A673 (cell line): ENCODE measurements around the gene MEX3D. TPM values are rescaled to one million over a fixed set of nuclear protein-coding genes. Genes with fewer than 3 reads are reported as not detected.
"Not testable (repeated sequence)": the region's sequence is repeated elsewhere in the genome, so short reads cannot be mapped to it uniquely, and the experiment has no call there.

Experiments used
- BruUV-seq: library from RNA; stranded (reverse); fragments of 400-500 nt; replicated peaks from 2 replicates; lab custom pipeline; 2021; lab: Mats Ljungman, UMichigan
- CTCF ChIA-PET: fragments of 300-600 bp; sonication (Branson Sonifier 250); formaldehyde crosslinking; loops from one replicate; lab custom pipeline; 2022; ENCODE audit warnings: antibody characterized with exemption; lab: Charles Lee
- POLR2A ChIA-PET: fragments of 300-600 bp; sonication (Branson Sonifier 250); formaldehyde crosslinking; loops from one replicate; lab custom pipeline; 2022; ENCODE audit warnings: antibody characterized with exemption; ENCODE audit not compliant: low non-redundant PET; lab: Charles Lee
- DNase-seq: peaks from one replicate; pipeline ENCODE4 v3.0.0-alpha.2; 2015; ENCODE audit warnings: low spot score
- H3K27ac ChIP-seq: fragments of 200-600 bp; sonication (generic); 2 replicates; pipeline ENCODE4 v1.5.1; 2016; ENCODE audit warnings: mixed run types, low read depth, mild to moderate bottlenecking, mixed read lengths, antibody characterized with exemption, low read length; ENCODE audit not compliant: poor library complexity, severe bottlenecking
- H3K27me3 ChIP-seq: fragments of 200-600 bp; sonication (generic); replicated peaks from 2 replicates; pipeline ENCODE4 v1.6.1; 2017; ENCODE audit warnings: mixed run types, low read depth, mild to moderate bottlenecking, mixed read lengths, antibody characterized with exemption, low read length; ENCODE audit not compliant: insufficient read depth, poor library complexity
- H3K36me3 ChIP-seq: fragments of 200-600 bp; sonication (generic); 2 replicates; pipeline ENCODE4 v1.6.1; 2016; ENCODE audit warnings: mixed run types, mild to moderate bottlenecking, mixed read lengths, antibody characterized with exemption, low read length; ENCODE audit not compliant: insufficient read depth, poor library complexity, severe bottlenecking
- H3K4me1 ChIP-seq: fragments of 200-600 bp; sonication (generic); 2 replicates; pipeline ENCODE4 v1.6.1; 2017; ENCODE audit warnings: mixed run types, mild to moderate bottlenecking, mixed read lengths, antibody characterized with exemption, low read length; ENCODE audit not compliant: insufficient read depth, poor library complexity, severe bottlenecking
- H3K4me3 ChIP-seq: fragments of 200-600 bp; sonication (generic); 2 replicates; pipeline ENCODE4 v1.5.1; 2016; ENCODE audit warnings: low read depth, mixed run types, mild to moderate bottlenecking, mixed read lengths, low read length; ENCODE audit not compliant: poor library complexity, severe bottlenecking
- H3K9me3 ChIP-seq: fragments of 200-600 bp; sonication (generic); 2 replicates; pipeline ENCODE4 v1.6.1; 2016; ENCODE audit warnings: mixed run types, low read depth, mild to moderate bottlenecking, mixed read lengths, antibody characterized with exemption, low read length; ENCODE audit not compliant: poor library complexity, severe bottlenecking
- EZH2 ChIP-seq: fragments of 200-600 bp; sonication (generic); IDR thresholded peaks from 2 replicates; pipeline ENCODE4 v1.6.1; 2017; ENCODE audit warnings: borderline replicate concordance, low read depth, mild to moderate bottlenecking, mixed read lengths, antibody characterized with exemption, low read length; ENCODE audit not compliant: poor library complexity, severe bottlenecking
- intact Hi-C: fragments of 100-400 bp; cut with micrococcal nuclease; formaldehyde crosslinking; loops from one replicate; pipeline ENCODE4 v1.10.0; 2022; ENCODE audit not compliant: unreplicated experiment
- total RNA-seq: library from RNA; stranded (reverse); gene quantifications from 2 replicates; pipeline ENCODE4 v1.2.3, GENCODE V29; 2021
- TF ChIP-seq, protein P1 (sequence below): fragments of 300-800, 200-600 bp; sonication (generic); conservative IDR thresholded peaks from 2 replicates; pipeline ENCODE4 v1.5.1; 2017; ENCODE audit warnings: low read depth, mild to moderate bottlenecking, antibody characterized with exemption, low read length, moderate library complexity, mixed read lengths

Gene MEX3D
- total RNA-seq, 1 experiment from 2014 or later, result 60.0 TPM

DNA sequence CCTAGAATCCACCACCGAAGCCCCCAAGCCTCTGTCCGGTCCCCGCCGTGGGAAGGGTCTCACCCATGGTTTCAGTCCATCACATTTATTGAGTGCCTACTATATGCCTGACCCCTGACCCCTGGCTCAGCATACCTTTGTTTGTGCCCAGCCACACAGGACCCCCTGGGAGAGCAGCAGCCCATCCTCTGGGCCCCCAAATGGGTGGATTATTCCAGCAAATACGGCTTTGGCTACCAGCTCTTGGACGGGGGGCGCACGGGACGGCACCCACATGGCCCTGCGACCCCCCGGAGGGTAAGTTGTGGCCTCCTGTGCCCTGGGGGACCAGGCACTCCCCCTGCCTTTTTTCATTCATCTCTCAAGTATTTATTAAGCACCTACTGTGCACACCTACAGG, 36.5 kb downstream of the MEX3D start:
- no peak for DNase-seq
- no peak overlapping the region for H3K27ac ChIP-seq
- CTCF ChIA-PET, result interaction anchor here (0.7 kb wide), 1 partner anchor 252 kb away, joined by 4 read pairs; no protein-coding TSS in a partner anchor
- BruUV-seq, result no TSS peak
- H3K4me1 ChIP-seq, result no peaks in the 10 kb centered on the region
- POLR2A ChIA-PET, result interaction anchor here (0.7 kb wide), 1 partner anchor 293 kb away, joined by 13 read pairs; no protein-coding TSS in a partner anchor
- TF ChIP-seq, protein P1, sequence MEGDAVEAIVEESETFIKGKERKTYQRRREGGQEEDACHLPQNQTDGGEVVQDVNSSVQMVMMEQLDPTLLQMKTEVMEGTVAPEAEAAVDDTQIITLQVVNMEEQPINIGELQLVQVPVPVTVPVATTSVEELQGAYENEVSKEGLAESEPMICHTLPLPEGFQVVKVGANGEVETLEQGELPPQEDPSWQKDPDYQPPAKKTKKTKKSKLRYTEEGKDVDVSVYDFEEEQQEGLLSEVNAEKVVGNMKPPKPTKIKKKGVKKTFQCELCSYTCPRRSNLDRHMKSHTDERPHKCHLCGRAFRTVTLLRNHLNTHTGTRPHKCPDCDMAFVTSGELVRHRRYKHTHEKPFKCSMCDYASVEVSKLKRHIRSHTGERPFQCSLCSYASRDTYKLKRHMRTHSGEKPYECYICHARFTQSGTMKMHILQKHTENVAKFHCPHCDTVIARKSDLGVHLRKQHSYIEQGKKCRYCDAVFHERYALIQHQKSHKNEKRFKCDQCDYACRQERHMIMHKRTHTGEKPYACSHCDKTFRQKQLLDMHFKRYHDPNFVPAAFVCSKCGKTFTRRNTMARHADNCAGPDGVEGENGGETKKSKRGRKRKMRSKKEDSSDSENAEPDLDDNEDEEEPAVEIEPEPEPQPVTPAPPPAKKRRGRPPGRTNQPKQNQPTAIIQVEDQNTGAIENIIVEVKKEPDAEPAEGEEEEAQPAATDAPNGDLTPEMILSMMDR, result no peak
- no peak for TF ChIP-seq EZH2
- H3K36me3 ChIP-seq, result no peaks in the 10 kb centered on the region
- H3K4me3 ChIP-seq, result no peak overlapping the region
- no peaks in the 10 kb centered on the region for H3K27me3 ChIP-seq
- no peaks in the 10 kb centered on the region for H3K9me3 ChIP-seq
- intact Hi-C loops, result no loop called here

DNA sequence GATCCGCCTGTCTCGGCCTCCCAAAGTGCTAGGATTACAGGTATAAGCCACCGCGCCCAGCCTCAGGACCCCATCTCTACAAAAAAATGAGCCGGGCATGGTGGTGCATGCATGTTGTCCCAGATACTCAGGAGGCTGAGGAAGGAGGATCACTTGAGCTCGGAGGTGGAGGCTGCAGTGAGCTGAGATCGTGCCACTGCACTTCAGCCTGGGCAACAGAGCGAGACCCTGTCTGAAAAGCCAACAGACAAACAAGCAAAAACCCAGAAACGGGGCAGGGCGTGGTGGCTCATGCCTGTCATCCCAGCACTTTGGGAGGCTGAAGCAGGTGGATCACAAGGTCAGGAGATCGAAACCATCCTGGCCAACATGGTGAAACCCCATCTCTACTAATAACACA, 37.3 kb downstream of the MEX3D start:
- H3K9me3 ChIP-seq, H3K36me3 ChIP-seq, DNase-seq, intact Hi-C loops, POLR2A ChIA-PET, BruUV-seq, H3K27ac ChIP-seq, H3K4me3 ChIP-seq, H3K27me3 ChIP-seq, H3K4me1 ChIP-seq: not testable (repeated sequence)
- CTCF ChIA-PET, result interaction anchor here (0.6 to 0.7 kb wide), 2 partner anchors 267 to 1770 kb away, joined by 9 to 15 read pairs; no protein-coding TSS in a partner anchor

DNA sequence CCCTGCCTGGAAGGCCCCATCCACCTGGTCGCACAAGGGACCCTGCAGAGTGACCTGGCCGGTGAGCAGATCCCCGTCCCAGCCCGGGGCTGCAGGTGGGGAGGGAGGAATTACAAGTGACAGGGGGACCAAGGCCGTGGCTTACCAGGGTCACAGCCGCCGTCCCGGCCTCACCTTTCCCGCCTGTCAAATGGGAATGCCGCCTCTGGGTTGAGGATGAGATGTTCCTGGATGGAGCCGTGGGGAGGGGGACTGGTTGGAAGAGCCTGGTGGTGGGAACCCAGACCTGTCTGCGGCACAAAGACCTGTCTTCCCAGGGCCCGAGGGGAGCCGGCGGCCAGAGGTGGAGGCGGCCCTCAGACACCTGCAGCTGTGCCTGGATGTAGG, 38.7 kb downstream of the MEX3D start:
- no peak for TF ChIP-seq EZH2
- TF ChIP-seq, protein P1, result no peak
- Histone ChIP-seq H3K4me3 (no peak overlapping the region), H3K27me3 (peaks cover 13% of the 10 kb centered on the region), H3K9me3 (no peaks in the 10 kb centered on the region), H3K4me1 (peaks cover 2% of the 10 kb centered on the region), H3K27ac (no peak overlapping the region), H3K36me3 (no peaks in the 10 kb centered on the region)
- intact Hi-C loops, result no loop called here
- CTCF ChIA-PET, result no interaction called here
- POLR2A ChIA-PET, result no interaction called here
- no TSS peak for BruUV-seq
- no peak for DNase-seq
